IPS DF 6.9 (cell line): Measurements from ENCODE around the gene CDON.

Experiments used
- DNase-seq: peaks from one replicate; pipeline ENCODE4 v3.0.0-alpha.2; 2013; ENCODE audit warnings: low read depth, low spot score
- H3K27ac ChIP-seq: one replicate; pipeline ENCODE4 v1.5.1; 2013; ENCODE audit warnings: low read length, control low read depth
- H3K27me3 ChIP-seq: 2 replicates; pipeline ENCODE4 v1.6.1; 2013; ENCODE audit warnings: mild to moderate bottlenecking, low read length; ENCODE audit not compliant: control insufficient read depth, insufficient read depth
- H3K36me3 ChIP-seq: 2 replicates; pipeline ENCODE4 v1.6.1; 2013; ENCODE audit warnings: low read length; ENCODE audit not compliant: control insufficient read depth, insufficient read depth
- H3K4me1 ChIP-seq: 2 replicates; pipeline ENCODE4 v1.6.1; 2013; ENCODE audit warnings: low read length; ENCODE audit not compliant: control insufficient read depth, insufficient read depth
- H3K4me3 ChIP-seq: 2 replicates; pipeline ENCODE4 v1.5.1; 2013; ENCODE audit warnings: mild to moderate bottlenecking, low read length
- H3K9me3 ChIP-seq: 2 replicates; pipeline ENCODE4 v1.6.1; 2013; ENCODE audit warnings: low read length, inconsistent platforms; ENCODE audit not compliant: control insufficient read depth, insufficient read depth
- WGBS: extraction: QIAGEN DNeasy Blood & Tissue Kit; methylation state at CpG from one replicate; pipeline ENCODE4 v1.1.7; 2013; ENCODE audit warnings: mixed read lengths, missing lambda C conversion rate; ENCODE audit not compliant: insufficient read length, insufficient coverage; 5-methylcytosine and 5-hydroxymethylcytosine counted together

CDON gene

GRCh38 chr11:125950696-125951651 lies 111.7 kb downstream of the CDON start:
- Histone ChIP-seq H3K27ac (no peak overlapping the region), H3K36me3 (no peaks in the 10 kb centered on the region), H3K27me3 (no peaks in the 10 kb centered on the region), H3K9me3 (no peaks in the 10 kb centered on the region), H3K4me3 (no peak overlapping the region), H3K4me1 (no peaks in the 10 kb centered on the region)
- no CpG with 5 or more reads among the region's 15 CpGs for WGBS
- no peak for DNase-seq

GRCh38 chr11:125950178-125950490 lies 112.5 kb downstream of the CDON start:
- Histone ChIP-seq H3K27ac (no peak overlapping the region), H3K4me1 (no peaks in the 10 kb centered on the region), H3K4me3 (no peak overlapping the region), H3K27me3 (no peaks in the 10 kb centered on the region), H3K9me3 (no peaks in the 10 kb centered on the region), H3K36me3 (no peaks in the 10 kb centered on the region)
- WGBS: no CpG with 5 or more reads among the region's 11 CpGs
- no peak for DNase-seq

GRCh38 chr11:125949271-125950177 lies 113.1 kb downstream of the CDON start:
- no peak for DNase-seq
- H3K27ac ChIP-seq: no peak overlapping the region
- no peaks in the 10 kb centered on the region for H3K9me3 ChIP-seq
- H3K27me3 ChIP-seq: no peaks in the 10 kb centered on the region
- H3K36me3 ChIP-seq: no peaks in the 10 kb centered on the region
- WGBS: no CpG with 5 or more reads among the region's 22 CpGs
- no peak overlapping the region for H3K4me3 ChIP-seq
- no peaks in the 10 kb centered on the region for H3K4me1 ChIP-seq

- H3K4me3 ChIP-seq: no peak overlapping the region
- no peaks in the 10 kb centered on the region for H3K9me3 ChIP-seq
- H3K27me3 ChIP-seq: no peaks in the 10 kb centered on the region
- no peaks in the 10 kb centered on the region for H3K4me1 ChIP-seq
- H3K27ac ChIP-seq: no peak overlapping the region
- no peak for DNase-seq
- H3K36me3 ChIP-seq: no peaks in the 10 kb centered on the region
- WGBS: no CpG with 5 or more reads among the region's 23 CpGs
Observed at GRCh38 chr11:125948278-125949051, 114.2 kb downstream of the CDON start.

GRCh38 chr11:125947419-125948277 lies 115.0 kb downstream of the CDON start:
- Histone ChIP-seq H3K4me1 (no peaks in the 10 kb centered on the region), H3K36me3 (no peaks in the 10 kb centered on the region), H3K4me3 (no peak overlapping the region), H3K27ac (no peak overlapping the region), H3K9me3 (no peaks in the 10 kb centered on the region), H3K27me3 (no peaks in the 10 kb centered on the region)
- no CpG with 5 or more reads among the region's 24 CpGs for WGBS
- no peak for DNase-seq

GRCh38 chr11:125946712-125947418 lies 115.8 kb downstream of the CDON start:
- Histone ChIP-seq H3K27me3 (no peaks in the 10 kb centered on the region), H3K4me3 (no peak overlapping the region), H3K9me3 (no peaks in the 10 kb centered on the region), H3K4me1 (peaks cover under 1% of the 10 kb centered on the region; the same call in 1 of the 2 replicates), H3K27ac (no peak overlapping the region), H3K36me3 (no peaks in the 10 kb centered on the region)
- no peak for DNase-seq
- no CpG with 5 or more reads among the region's 14 CpGs for WGBS

GRCh38 chr11:125945797-125946520 lies 116.7 kb downstream of the CDON start, which contains the start of gene VSIG10L2:
TSS of gene VSIG10L2 (plus strand) at chr11:125946044. CDS start at chr11:125946056, 12 bp downstream.
- no peaks in the 10 kb centered on the region for H3K36me3 ChIP-seq
- H3K27ac ChIP-seq: no peak within 1 kb of the TSS
- peaks cover 7% of the 10 kb centered on the region for H3K4me1 ChIP-seq
- H3K4me3 ChIP-seq: no peak within 1 kb of the TSS
- no peaks in the 10 kb centered on the region for H3K27me3 ChIP-seq
- no peaks in the 10 kb centered on the region for H3K9me3 ChIP-seq
- DNase-seq: no peak
- no CpG with 5 or more reads among the region's 8 CpGs for WGBS

GRCh38 chr11:125945011-125945796 lies 117.5 kb downstream of the CDON start:
- Histone ChIP-seq H3K9me3 (no peaks in the 10 kb centered on the region), H3K27me3 (no peaks in the 10 kb centered on the region), H3K4me3 (no peak overlapping the region), H3K4me1 (peaks cover 7% of the 10 kb centered on the region), H3K36me3 (no peaks in the 10 kb centered on the region), H3K27ac (no peak overlapping the region)
- no peak for DNase-seq
- WGBS: no CpG with 5 or more reads among the region's 15 CpGs
